Measurements from ENCODE around the gene CLDN34.

Gene CLDN34

DNA sequence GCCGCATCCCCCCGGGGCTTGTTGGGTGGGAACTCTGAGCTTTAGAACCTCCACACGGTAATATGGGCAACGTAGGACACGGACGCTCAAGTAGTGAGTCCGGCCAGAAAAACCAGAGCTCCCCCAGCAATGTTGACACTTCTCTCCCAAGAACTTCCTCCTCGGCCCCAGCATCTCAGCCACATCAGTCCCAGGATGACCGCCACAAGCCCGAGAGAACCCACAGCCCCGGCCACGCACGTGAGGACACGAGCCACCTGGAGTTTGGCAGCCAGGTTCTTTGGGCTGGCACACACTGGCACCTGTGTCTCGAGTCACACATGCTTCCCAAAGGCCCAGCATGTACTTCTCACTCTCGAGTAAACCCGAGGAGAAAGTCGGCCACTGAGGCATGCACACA, 16.3 kb downstream of the CLDN34 start:
- no peak for DNase-seq

DNA sequence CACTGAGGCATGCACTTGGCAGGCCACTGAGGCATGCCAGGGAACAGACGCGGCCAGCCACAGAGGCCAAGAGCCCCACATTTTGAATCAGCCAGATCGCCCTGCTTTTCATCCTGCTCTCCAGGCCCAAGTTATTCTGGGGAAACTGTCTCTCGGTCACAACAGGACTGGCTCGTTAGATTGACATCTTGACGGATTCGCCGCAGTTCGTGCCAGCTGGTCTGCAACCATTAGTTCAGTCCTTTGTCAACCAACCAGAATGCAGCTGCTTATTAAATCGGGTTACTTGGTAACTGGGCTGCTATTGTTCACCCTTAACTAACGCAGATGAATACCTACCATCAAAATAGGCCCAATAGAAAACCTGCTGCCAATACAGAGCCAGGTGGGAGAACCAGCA, 16.7 kb downstream of the CLDN34 start:
- DNase-seq, result no peak

DNA sequence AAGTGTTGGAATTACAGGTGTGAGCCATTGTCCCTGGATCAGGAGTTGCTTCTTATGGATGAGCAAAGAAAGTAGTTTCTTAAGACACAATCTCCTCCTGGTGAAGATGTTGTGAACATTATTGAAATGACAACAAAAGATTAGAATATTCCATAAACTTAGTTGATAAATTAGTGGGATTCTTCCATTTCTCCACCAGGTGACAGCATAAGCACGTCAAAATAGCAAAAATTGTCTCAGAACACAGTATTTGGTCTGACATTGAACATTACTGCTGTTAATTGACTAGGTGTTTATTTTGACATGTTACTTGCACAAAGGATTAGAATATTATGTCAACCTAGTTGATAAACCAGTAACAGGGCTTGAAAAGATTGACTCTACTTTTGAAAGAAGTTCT, 21.6 kb downstream of the CLDN34 start:
- DNase-seq, result no peak

GRCh38 chrX:9992061-9992460, 24.9 kb downstream of the CLDN34 start:
- no peak for DNase-seq

DNA sequence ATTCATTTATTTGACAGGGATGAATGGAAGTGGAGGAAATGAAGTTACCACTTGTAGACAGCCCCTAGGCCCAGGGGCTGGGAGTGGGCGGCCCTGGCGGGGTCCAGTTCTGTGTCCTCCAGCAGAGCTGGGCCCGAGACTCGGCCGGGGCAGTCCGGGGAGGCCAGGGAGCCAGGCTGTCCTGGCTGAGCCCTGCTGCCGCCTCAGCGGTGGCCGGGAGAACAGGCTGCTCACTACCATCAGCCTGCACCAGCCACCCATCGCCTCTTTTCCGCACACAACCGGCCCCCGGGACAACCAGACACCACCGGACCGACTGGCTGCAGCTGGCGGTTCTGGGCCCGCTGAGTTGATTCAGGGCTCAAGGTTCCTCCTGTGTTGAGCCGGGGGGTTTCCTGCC, 25.6 kb downstream of the CLDN34 start:
- DNase-seq, result no peak

GRCh38 chrX:9995855-9996339, 28.7 kb downstream of the CLDN34 start:
- no peak for DNase-seq

DNA sequence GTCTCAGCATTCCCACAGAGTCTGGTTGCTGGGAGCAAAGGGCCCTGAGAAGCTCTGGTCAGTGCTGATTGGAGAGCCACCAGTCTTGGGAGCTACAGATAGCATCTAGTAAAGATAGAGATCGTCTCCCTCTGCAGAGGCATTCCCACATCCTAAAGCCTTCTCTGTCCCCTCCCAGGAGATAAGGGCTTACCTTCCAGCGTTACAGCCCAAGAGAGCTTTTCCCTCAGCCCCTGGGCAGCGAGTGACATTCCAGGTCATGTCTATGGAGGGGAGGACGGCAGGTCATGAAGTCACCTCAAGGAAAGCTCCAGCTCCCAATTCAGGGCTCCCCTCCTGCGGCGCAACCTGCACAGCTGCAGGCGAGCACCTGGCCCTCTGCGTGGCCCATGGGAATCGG, 29.9 kb downstream of the CLDN34 start:
- no peak for DNase-seq

GRCh38 chrX:9997524-9997923, 30.4 kb downstream of the CLDN34 start:
- no peak for DNase-seq

DNA sequence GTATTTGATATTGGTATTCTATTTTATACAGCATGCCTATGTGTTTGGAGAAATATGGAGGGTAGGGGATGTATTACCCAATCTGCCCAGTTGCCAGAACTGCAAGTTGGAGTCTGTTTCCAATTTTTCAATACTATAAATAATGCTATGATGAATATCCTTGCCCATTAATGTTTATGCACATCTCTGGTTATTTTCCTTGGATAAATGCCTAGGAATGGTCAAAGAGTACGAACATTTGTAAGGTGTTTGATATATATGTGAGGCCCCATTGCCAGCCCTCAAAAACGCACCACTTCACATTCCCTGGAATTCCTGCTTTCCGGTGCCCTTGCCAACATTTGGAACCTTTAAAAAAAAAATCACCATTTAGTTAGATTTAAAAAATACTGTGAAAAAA, 34.3 kb downstream of the CLDN34 start:
- DNase-seq, result no peak

DNA sequence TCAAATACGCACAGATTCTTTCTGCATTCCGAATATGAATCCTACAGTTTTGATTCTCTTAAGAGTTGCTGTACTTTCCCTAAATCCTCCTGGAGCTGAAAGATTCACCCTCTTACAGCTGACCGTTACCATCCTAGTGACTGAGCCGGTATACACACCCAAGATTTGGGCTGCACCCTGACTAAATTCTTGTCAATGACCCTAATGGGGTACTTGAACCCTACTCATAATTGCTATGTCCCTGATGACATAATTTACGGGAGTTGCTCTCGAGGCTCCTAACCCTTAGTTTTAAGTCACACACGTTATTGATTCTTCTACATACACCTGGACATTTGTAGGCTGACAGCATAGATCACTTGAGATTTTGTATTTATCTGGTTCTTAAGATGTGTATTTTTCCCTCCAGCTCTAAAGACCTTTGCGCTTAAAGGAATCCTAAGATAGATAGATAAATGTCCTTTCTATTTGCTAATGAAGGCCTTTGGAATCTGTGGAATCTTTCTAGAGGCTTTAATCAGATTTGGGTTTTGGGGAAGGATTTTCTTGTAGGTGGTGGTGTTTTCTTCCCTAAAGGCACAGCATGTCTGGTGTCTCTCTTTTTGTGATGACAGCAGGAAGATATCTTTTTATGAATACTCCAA, 37.8 kb downstream of the CLDN34 start:
- no peak for DNase-seq

DNA sequence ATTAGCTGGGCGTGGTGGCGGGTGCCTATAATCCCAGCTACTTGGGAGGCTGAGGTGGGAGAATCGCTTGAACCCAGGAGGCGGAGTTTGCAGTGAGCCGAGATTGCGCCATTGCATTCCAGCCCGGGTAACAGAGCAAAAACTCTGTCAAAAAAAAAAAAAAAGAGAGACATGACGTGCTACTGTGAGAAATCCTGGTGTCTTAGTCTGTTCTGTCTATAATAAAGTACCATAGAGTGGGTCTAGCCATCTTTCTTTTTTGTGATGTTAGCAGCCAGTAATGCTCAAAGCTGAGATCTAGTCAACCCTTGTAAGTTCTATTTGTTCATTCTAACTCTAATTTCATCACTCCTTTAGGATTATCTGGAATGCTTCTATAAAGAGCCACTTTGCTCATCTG, 38.9 kb downstream of the CLDN34 start:
- no peak for DNase-seq

DNA sequence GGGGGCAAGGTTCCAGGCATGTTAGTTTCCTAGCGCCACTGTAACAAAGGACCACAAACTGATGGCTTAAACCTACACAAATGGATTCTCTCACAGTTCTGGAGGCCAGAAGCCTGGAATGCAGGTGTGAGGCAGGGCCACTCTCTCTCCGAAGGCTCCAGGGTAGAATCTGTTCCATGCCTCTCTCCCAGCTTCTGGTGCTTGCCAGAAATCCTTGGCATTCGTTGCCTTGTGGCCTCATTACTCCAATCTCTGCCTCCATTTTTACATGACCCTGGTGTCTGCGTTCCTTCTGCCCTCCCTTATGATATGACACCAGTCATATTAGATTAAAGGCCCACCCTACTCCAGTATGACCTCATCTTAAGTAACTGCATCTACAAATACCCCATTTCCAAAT, 39.6 kb downstream of the CLDN34 start:
- no peak for DNase-seq

DNA sequence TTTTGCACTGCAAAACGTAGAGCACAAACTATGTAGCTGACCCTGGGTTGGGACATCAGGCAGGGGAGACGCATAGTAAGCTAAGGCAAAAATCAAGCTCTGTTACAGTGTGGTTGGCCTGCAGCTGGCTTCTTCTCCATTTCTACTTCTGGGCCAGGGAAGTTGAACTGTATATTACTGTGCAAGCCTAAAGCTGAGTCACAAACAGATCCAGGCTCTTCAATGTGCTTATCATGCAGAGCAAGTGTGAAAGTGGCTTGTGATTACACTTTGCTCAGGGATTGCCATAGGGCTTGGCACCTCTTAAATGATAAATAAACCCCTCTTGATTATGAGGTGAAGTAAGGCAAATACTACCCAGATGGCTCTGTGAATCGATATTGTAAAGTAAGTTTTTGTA, 40.5 kb downstream of the CLDN34 start:
- DNase-seq, result no peak

GRCh38 chrX:10008483-10009056, 41.4 kb downstream of the CLDN34 start:
- no peak for DNase-seq

GRCh38 chrX:10009741-10010140, 42.6 kb downstream of the CLDN34 start:
- DNase-seq, result no peak

DNA sequence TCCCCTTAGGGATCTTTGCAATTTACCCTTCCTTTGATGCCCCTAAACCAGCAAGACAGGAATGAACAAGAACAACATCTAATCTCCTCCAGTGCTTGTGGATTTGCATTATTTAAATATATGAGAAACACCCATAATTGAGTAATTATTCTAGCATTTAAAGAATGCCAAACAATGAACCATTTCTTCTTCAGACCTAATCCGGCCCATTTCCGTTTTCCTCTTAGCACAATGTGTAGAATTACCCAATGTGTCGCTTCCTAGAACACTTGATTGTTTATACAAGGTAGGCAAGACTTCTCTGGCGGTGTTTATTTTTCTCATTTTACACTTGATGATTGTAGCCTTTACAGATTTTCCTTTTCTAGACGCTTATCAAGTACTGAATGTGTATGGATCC, 43.5 kb downstream of the CLDN34 start:
- no peak for DNase-seq

DNA sequence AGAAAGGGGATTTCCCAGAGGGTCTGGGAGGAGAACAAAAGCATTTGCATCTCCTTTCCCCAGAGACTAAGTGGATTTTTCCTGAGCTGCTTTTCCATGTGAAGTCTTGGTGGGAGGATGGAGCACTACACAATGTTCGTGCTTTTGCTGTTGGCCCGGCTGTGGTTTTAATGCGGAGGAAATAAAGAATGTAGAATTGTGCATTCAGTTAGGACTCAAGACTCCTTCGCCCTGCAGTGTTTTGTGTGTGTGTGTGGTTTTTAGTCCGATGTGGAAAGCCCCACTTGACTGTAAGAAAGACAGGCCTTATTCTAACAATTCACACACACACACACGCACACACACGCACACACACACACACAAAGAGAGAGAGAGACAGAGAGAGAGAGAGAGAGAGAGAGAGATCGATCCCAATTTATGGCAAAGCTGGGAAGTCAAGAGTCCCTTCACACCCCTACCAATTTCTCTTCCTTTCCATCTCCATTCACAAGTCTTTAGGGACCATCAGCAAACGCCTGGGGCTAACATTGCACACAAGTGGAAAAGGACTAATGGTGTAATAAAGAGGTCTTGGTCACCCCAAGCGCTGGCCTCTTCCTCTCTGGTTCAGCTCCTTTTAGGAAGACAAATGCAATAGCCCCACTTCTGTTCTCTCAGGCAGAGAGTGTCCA, 44.2 kb downstream of the CLDN34 start:
- no peak for DNase-seq

DNA sequence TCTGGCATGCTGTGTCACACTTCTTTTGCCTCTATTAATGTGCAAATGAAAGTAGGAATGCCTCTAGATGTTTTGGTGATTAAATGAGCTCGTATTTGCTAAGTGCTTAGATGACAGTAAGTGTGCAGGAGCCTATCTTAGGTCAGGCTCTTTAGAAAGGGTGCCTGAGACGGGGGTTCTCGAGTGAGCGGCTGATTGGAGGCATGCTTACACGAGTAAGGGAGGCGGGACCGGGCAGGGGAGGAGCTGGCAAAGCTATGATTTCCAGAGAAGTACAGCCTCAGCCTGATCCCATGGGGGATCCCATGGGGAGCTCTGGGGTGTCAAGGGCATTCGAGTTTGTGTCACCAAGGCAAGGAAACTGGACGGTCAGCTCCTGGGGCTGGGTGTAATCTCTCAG, 44.8 kb downstream of the CLDN34 start:
- no peak for DNase-seq

DNA sequence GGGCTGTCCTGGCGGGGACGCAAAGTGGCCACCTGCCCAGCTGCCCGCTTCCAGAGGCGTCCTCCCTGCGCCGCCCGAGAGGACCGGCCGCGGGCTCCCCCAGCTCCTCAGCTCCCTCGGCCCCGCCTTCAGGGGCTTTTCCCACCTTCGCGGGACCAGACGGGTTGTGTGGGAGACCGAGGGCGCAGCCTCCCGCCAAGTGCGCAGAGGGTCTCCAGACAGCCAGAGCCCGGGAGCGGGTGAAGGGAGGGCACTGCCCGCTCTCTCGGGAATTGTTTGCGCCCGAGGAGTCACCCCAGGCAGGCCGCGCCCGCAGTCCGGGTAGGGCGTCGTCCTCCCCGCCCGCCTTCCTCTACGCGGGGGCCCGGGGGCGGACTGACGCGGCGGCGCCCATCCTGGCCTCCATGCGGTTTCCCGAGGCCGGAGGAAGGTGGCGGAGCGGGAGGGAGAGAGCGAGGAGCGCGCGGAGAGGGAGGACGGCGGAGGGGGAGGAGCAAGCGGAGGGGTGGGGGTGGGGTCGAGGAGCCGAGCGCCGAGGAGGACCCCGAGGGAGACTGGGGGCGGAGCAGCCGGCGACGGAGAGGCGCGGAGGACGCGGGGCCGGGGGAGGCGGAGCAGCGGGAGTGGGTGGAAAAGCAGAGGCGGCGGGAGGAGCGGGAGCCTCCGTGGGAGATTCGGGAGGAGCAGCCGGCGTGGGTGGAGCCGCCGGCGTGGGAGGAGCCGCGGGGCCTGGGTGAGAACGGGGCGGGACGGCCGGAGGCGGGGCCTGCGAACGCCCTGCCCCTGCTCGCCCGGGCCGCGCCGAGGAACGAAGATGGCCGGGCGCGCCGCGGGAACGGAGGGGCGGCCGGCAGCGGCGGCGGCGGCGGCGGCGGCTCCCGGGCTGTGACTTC, 47.5 kb downstream of the CLDN34 start:
- DNase-seq, result no peak

DNA sequence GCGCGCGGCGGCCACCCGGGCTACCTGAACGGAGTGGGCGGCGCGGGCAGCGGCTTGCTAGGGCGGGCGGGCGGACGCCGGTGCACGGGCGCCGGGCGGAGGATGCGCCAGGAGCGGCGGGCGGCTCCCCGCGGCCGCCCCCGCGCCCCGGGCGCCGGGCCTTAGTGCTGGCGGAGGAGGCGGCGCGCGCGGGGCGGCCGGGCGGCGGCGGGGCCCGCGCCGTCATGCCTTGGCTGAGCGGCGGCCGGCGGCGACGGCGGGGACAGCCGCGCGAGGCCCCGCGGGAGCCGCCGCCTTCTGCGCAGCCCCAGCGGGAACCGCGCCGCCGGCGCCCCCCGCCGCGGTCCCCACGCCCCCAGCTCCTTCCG, 48.2 kb downstream of the CLDN34 start:
- no peak for DNase-seq

DNA sequence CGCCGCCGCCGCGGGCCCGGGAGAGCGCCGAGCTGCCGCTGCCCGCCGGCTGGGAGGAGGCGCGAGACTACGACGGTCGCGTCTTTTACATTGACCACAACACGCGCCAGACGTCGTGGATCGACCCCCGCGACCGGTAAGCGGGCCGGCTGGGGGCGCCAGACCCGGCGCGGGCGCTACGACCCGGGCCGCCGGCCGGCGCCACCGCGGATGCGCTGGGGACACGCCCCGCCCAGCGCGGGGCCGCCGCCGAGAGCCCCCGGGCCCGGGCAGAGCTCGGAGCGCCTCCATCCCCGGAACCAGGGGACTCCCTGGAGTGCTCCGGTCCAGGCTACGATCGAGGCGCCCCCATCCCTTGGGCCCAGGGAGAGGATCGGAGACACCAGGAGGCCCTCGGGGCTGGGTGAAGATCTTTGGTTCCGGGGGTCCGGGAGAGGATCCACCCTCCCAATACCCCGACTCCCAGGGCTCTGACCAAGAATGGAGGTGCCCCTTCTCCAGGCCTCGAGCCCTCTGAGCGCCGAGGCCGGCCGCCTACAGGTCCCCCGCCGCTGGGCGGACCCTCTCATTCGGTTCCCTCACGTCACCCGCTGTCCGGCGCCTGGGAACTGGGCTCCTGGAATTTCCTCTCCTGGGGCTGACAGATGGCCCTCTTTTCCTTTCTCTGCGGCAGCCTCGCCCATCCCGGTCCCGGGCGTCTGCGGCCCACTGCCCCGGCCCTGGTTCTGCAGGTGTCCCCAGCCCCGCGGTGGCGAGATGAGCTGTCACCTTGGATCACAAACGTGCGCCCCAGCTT, 48.8 kb downstream of the CLDN34 start:
- no peak for DNase-seq

DNA sequence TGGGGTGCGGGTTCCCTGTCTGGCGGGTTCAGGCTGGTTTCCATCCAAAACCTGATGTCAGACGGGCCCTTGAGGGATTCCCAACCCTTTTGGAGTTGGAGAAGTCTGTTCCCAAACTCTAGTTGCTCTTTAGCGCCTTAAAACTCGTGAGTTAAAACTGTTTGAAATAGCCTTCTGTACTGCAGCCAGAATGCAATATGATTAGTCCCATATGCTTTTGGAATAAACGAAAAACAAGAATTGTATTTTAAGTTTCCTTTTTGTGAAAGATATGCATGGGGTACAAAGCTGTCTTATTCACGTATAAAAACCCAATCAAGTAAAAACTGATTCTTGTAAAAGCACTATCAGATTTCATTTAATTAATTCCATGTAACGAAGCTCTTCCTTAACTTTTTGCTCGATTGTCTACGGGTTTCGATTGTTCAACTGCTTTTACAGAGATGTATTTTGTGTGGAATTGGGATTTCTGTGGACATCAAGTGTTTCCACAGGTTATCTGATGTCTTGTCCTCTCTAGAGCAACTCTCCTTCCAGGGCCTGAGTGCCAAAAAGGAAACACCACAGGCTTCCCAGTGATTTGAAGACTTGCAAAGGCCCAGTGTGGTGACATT, 49.5 kb downstream of the CLDN34 start:
- DNase-seq, result no peak
